ENCODE results near the gene RSBN1L. TPM values are rescaled to one million over a fixed set of nuclear protein-coding genes. Genes with fewer than 3 reads are reported as not detected.

Gene RSBN1L
- total RNA-seq, 1 donor from 2014 or later: 27.7 TPM

GRCh38 chr7:77727527-77727926 lies 31.3 kb downstream of the RSBN1L start:
- intact Hi-C loops (cut with DNase I): no loop called here
- Histone ChIP-seq H3K4me3 (no peak overlapping the region), H3K9me3 (no peaks in the 10 kb centered on the region), H3K36me3 (no peaks in the 10 kb centered on the region), H3K27me3 (no peaks in the 10 kb centered on the region), H3K27ac (peak overlapping the region; percentile 55), H3K4me1 (peaks cover 26% of the 10 kb centered on the region)
- DNase-seq (no peak), ATAC-seq (peak; percentile 68)
- no peak for TF ChIP-seq CTCF (IDR thresholded peaks at IDR 0.05)

- H3K27me3 ChIP-seq: no peaks in the 10 kb centered on the region
- TF ChIP-seq CTCF (IDR thresholded peaks at IDR 0.05): no peak
- ATAC-seq: peak; percentile 43
These were observed 31.9 kb downstream of the RSBN1L start for GRCh38 chr7:77727936-77728701.

GRCh38 chr7:77729574-77730348 lies 33.5 kb downstream of the RSBN1L start:
- DNase-seq (no peak), ATAC-seq (no peak)
- intact Hi-C loops (cut with DNase I): no loop called here
- Histone ChIP-seq H3K27me3 (no peaks in the 10 kb centered on the region), H3K4me1 (peaks cover 31% of the 10 kb centered on the region), H3K36me3 (no peaks in the 10 kb centered on the region), H3K27ac (no peak overlapping the region), H3K4me3 (no peak overlapping the region), H3K9me3 (no peaks in the 10 kb centered on the region)
- no peak for TF ChIP-seq CTCF (IDR thresholded peaks at IDR 0.05)

More at GRCh38 chr7:77727936-77728701, 31.9 kb downstream of the RSBN1L start:
- DNase-seq: no peak
- intact Hi-C loops (cut with DNase I): no loop called here
- no peak overlapping the region for H3K4me3 ChIP-seq
- peak overlapping the region; percentile 55 for H3K27ac ChIP-seq
- H3K4me1 ChIP-seq: peaks cover 26% of the 10 kb centered on the region
- H3K36me3 ChIP-seq: no peaks in the 10 kb centered on the region
- H3K9me3 ChIP-seq: no peaks in the 10 kb centered on the region

- TF ChIP-seq CTCF (IDR thresholded peaks at IDR 0.05): no peak
These were observed 35.5 kb downstream of the RSBN1L start for GRCh38 chr7:77731716-77732115.

GRCh38 chr7:77734659-77735421 lies 38.6 kb downstream of the RSBN1L start:
- no peaks in the 10 kb centered on the region for H3K27me3 ChIP-seq
- H3K4me3 ChIP-seq: no peak overlapping the region
- no peak for ATAC-seq
- H3K9me3 ChIP-seq: no peaks in the 10 kb centered on the region
- H3K36me3 ChIP-seq: peaks cover 14% of the 10 kb centered on the region
- H3K27ac ChIP-seq: no peak overlapping the region
- no peak for DNase-seq
- intact Hi-C loops (cut with DNase I): no loop called here
- TF ChIP-seq CTCF (IDR thresholded peaks at IDR 0.05): no peak
- H3K4me1 ChIP-seq: peaks cover 6% of the 10 kb centered on the region

More at GRCh38 chr7:77731716-77732115, 35.5 kb downstream of the RSBN1L start:
- Histone ChIP-seq H3K9me3 (no peaks in the 10 kb centered on the region), H3K4me3 (no peak overlapping the region), H3K27me3 (no peaks in the 10 kb centered on the region), H3K27ac (no peak overlapping the region), H3K4me1 (peaks cover 31% of the 10 kb centered on the region), H3K36me3 (no peaks in the 10 kb centered on the region)
- no peak for ATAC-seq
- no peak for DNase-seq
- intact Hi-C loops (cut with DNase I): no loop called here
